Glutamatergic neuron (in vitro differentiated cells): ENCODE measurements around the gene MTRF1. TPM values are rescaled to one million over a fixed set of nuclear protein-coding genes. Genes with fewer than 3 reads are reported as not detected.
A peak's percentile ranks its signal among the peaks of the same experiment; 100 is the strongest.

ENCODE experiments used
- DNase-seq: peaks from one replicate; pipeline ENCODE4 v3.0.0; 2022
- H3K27ac Mint-ChIP-seq: one replicate; pipeline ENCODE4 v1.8.0; 2020; ENCODE audit warnings: mild to moderate bottlenecking, mixed read lengths, inconsistent platforms; ENCODE audit not compliant: unreplicated experiment
- H3K27me3 Mint-ChIP-seq: one replicate; pipeline ENCODE4 v1.8.0; 2020; ENCODE audit warnings: mild to moderate bottlenecking, moderate library complexity, mixed read lengths, inconsistent platforms; ENCODE audit not compliant: unreplicated experiment
- H3K36me3 Mint-ChIP-seq: one replicate; pipeline ENCODE4 v1.8.0; 2020; ENCODE audit warnings: mild to moderate bottlenecking, mixed read lengths, inconsistent platforms; ENCODE audit not compliant: unreplicated experiment
- H3K4me1 Mint-ChIP-seq: one replicate; pipeline ENCODE4 v1.8.0; 2020; ENCODE audit warnings: mild to moderate bottlenecking, low read depth, mixed read lengths, inconsistent platforms; ENCODE audit not compliant: unreplicated experiment
- H3K4me3 Mint-ChIP-seq: one replicate; pipeline ENCODE4 v1.8.0; 2020; ENCODE audit warnings: mild to moderate bottlenecking, mixed read lengths, inconsistent platforms; ENCODE audit not compliant: unreplicated experiment
- H3K9me3 Mint-ChIP-seq: one replicate; pipeline ENCODE4 v1.8.0; 2020; ENCODE audit warnings: mild to moderate bottlenecking, moderate library complexity, mixed read lengths, inconsistent platforms; ENCODE audit not compliant: unreplicated experiment
- CTCF ChIP-seq: fragments of 200-600 bp; sonication (generic); IDR thresholded peaks from one replicate; pipeline ENCODE4 v1.5.0; 2021; ENCODE audit not compliant: partially characterized antibody, unreplicated experiment
- total RNA-seq: library from RNA; stranded (reverse); fragmentation: NEBNext Ultra II Directional; extraction: Animal tissue kit (Norgen Biotek cat#: 25700); gene quantifications from one replicate; pipeline ENCODE4 v1.2.1, GENCODE V29; 2021; ENCODE audit not compliant: unreplicated experiment

Gene MTRF1
- total RNA-seq, 1 donor from 2014 or later, result 15.2 TPM

- Mint-ChIP-seq H3K27ac (peak within 1 kb of the TSS; percentile 95), H3K4me1 (peaks cover 8% of the 10 kb centered on the region), H3K36me3 (no peaks in the 10 kb centered on the region), H3K27me3 (peaks cover 7% of the 10 kb centered on the region), H3K4me3 (peak within 1 kb of the TSS; percentile 93), H3K9me3 (peaks cover 3% of the 10 kb centered on the region)
- DNase-seq, result peak; percentile 97
- no peak for TF ChIP-seq CTCF
These were observed 69.2 kb downstream of the MTRF1 start, which contains the start of gene KBTBD7 for GRCh38 chr13:41193919-41194824. TSS of gene KBTBD7 (minus strand) at chr13:41194569. CDS start at chr13:41194257, 312 bp downstream.

- no peaks in the 10 kb centered on the region for H3K36me3 Mint-ChIP-seq
- peaks cover 8% of the 10 kb centered on the region for H3K4me1 Mint-ChIP-seq
- H3K27ac Mint-ChIP-seq, result peak overlapping the region; percentile 95
These were observed 69.9 kb downstream of the MTRF1 start for GRCh38 chr13:41193469-41193868.

GRCh38 chr13:41188584-41188983, 74.8 kb downstream of the MTRF1 start:
- Mint-ChIP-seq H3K36me3 (no peaks in the 10 kb centered on the region), H3K27me3 (peaks cover 2% of the 10 kb centered on the region), H3K9me3 (no peaks in the 10 kb centered on the region), H3K27ac (no peak overlapping the region), H3K4me1 (peaks cover 6% of the 10 kb centered on the region), H3K4me3 (no peak overlapping the region)
- no peak for TF ChIP-seq CTCF
- DNase-seq, result no peak

More at GRCh38 chr13:41193469-41193868, 69.9 kb downstream of the MTRF1 start:
- TF ChIP-seq CTCF, result no peak
- H3K9me3 Mint-ChIP-seq, result peaks cover 3% of the 10 kb centered on the region
- peaks cover 7% of the 10 kb centered on the region for H3K27me3 Mint-ChIP-seq
- DNase-seq, result no peak
- peak overlapping the region; percentile 93 for H3K4me3 Mint-ChIP-seq

- DNase-seq, result no peak
- no peak overlapping the region for H3K27ac Mint-ChIP-seq
- TF ChIP-seq CTCF, result no peak
These were observed 76.9 kb downstream of the MTRF1 start for GRCh38 chr13:41186481-41186880.

GRCh38 chr13:41182231-41182630, 81.1 kb downstream of the MTRF1 start:
- Mint-ChIP-seq H3K4me1 (no peaks in the 10 kb centered on the region), H3K27me3 (no peaks in the 10 kb centered on the region), H3K9me3 (no peaks in the 10 kb centered on the region), H3K27ac (no peak overlapping the region), H3K4me3 (no peak overlapping the region), H3K36me3 (no peaks in the 10 kb centered on the region)
- DNase-seq, result no peak
- TF ChIP-seq CTCF, result no peak

More at GRCh38 chr13:41186481-41186880, 76.9 kb downstream of the MTRF1 start:
- no peaks in the 10 kb centered on the region for H3K36me3 Mint-ChIP-seq
- H3K9me3 Mint-ChIP-seq, result no peaks in the 10 kb centered on the region
- H3K4me3 Mint-ChIP-seq, result no peak overlapping the region
- no peaks in the 10 kb centered on the region for H3K27me3 Mint-ChIP-seq
- peaks cover 2% of the 10 kb centered on the region for H3K4me1 Mint-ChIP-seq
